HepG2 (cell line): Measurements from ENCODE around the gene SRC. TPM values are rescaled to one million over a fixed set of nuclear protein-coding genes. Genes with fewer than 3 reads are reported as not detected.

Experiments
- AGO1 ChIP-seq: fragments of 200-400 bp; formaldehyde crosslinking; IDR thresholded peaks from 2 replicates; pipeline ENCODE4 v1.6.1; 2017; ENCODE audit warnings: mild to moderate bottlenecking, low read depth, low read length, moderate library complexity; ENCODE audit not compliant: poor library complexity, severe bottlenecking
- CEBPZ ChIP-seq: IDR thresholded peaks from 2 replicates; pipeline ENCODE4 v1.6.1; 2012; ENCODE audit warnings: low read length, improper control_type of control experiment
- GRHL1 ChIP-seq: sonication (generic); formaldehyde crosslinking; conservative IDR thresholded peaks from 2 replicates; pipeline ENCODE4 v1.8.0; 2022; ENCODE audit warnings: missing genetic modification reagents
- HNRNPL ChIP-seq: fragments of 200-400 bp; formaldehyde crosslinking; IDR thresholded peaks from 2 replicates; pipeline ENCODE4 v1.6.1; 2017; ENCODE audit warnings: mild to moderate bottlenecking, low read depth, low read length
- HOXA5 ChIP-seq: sonication (generic); formaldehyde crosslinking; IDR thresholded peaks from 2 replicates; pipeline ENCODE4 v1.4.0; 2020; ENCODE audit warnings: missing genetic modification reagents
- HOXA9 ChIP-seq: sonication (generic); formaldehyde crosslinking; IDR thresholded peaks from 2 replicates; pipeline ENCODE4 v1.8.1; 2022; ENCODE audit warnings: missing genetic modification reagents, mild to moderate bottlenecking, moderate library complexity, borderline replicate concordance
- KMT2B ChIP-seq: IDR thresholded peaks from 2 replicates; pipeline ENCODE4 v1.6.1; 2016; ENCODE audit warnings: missing genetic modification reagents, missing compliant biosample characterization
- MAX ChIP-seq: IDR thresholded peaks from 2 replicates; pipeline ENCODE4 v1.6.1; 2012; ENCODE audit warnings: inconsistent platforms
- MED13 ChIP-seq: sonication (generic); formaldehyde crosslinking; IDR thresholded peaks from 2 replicates; pipeline ENCODE4 v1.5.0; 2020; ENCODE audit warnings: missing genetic modification reagents
- NR2F6 ChIP-seq, 2 experiments: IDR thresholded peaks; 2 replicates each; pipeline ENCODE4 v1.6.1; 2016; ENCODE audit warnings: antibody characterized with exemption in 1 of 2, mild to moderate bottlenecking in 1 of 2
- RBAK ChIP-seq: sonication (generic); formaldehyde crosslinking; IDR thresholded peaks from 2 replicates; pipeline ENCODE4 v1.5.1; 2020; ENCODE audit warnings: mild to moderate bottlenecking, missing genetic modification reagents
- SYNCRIP ChIP-seq: fragments of 200-400 bp; formaldehyde crosslinking; IDR thresholded peaks from 2 replicates; pipeline ENCODE4 v1.6.1; 2018; ENCODE audit warnings: mild to moderate bottlenecking, low read depth, low read length; ENCODE audit not compliant: insufficient read depth
- TBP ChIP-seq: sonication (generic); formaldehyde crosslinking; IDR thresholded peaks from 2 replicates; pipeline ENCODE4 v1.5.0; 2020; ENCODE audit warnings: missing genetic modification reagents
- TFE3 ChIP-seq: IDR thresholded peaks from 2 replicates; pipeline ENCODE4 v1.6.1; 2016
- ZBTB21 ChIP-seq: sonication (generic); formaldehyde crosslinking; IDR thresholded peaks from 2 replicates; pipeline ENCODE4 v1.4.0; 2020; ENCODE audit warnings: missing genetic modification reagents
- ZBTB33 ChIP-seq: sonication (generic); formaldehyde crosslinking; IDR thresholded peaks from 2 replicates; pipeline ENCODE4 v1.4.0; 2020; ENCODE audit warnings: missing genetic modification reagents
- ZNF253 ChIP-seq: sonication (generic); formaldehyde crosslinking; IDR thresholded peaks from 2 replicates; pipeline ENCODE4 v1.8.0; 2022; ENCODE audit warnings: mild to moderate bottlenecking, missing genetic modification reagents, borderline replicate concordance
- ZNF431 ChIP-seq: sonication (generic); formaldehyde crosslinking; IDR thresholded peaks from 2 replicates; pipeline ENCODE4 v1.9.0; 2022; ENCODE audit warnings: missing genetic modification reagents, low read depth, mild to moderate bottlenecking, borderline replicate concordance
- ZNF441 ChIP-seq: sonication (generic); formaldehyde crosslinking; IDR thresholded peaks from 2 replicates; pipeline ENCODE4 v1.7.0; 2021; ENCODE audit warnings: missing genetic modification reagents, borderline replicate concordance
- ZNF766 ChIP-seq: sonication (generic); formaldehyde crosslinking; IDR thresholded peaks from 2 replicates; pipeline ENCODE4 v1.5.0; 2020; ENCODE audit warnings: missing genetic modification reagents, borderline replicate concordance
- polyA plus RNA-seq, 8 experiments: library from polyadenylated mRNA; depleted of rRNA in 3 of 8; stranded (reverse) in 7 of 8; unstranded in 1 of 8; fragments of >200 nt; fragmentation: Illumina TruSeq in 4 of 8; extraction: Trizol in 4 of 8; gene quantifications; 2 replicates each; pipeline versions ENCODE4 v1.2.1 to v1.2.3, GENCODE V29; 2011 to 2016; ENCODE audit warnings: low read depth in 4 of 8, missing spikeins in 1 of 8, mixed read lengths in 1 of 8; ENCODE audit not compliant: insufficient read depth in 1 of 8
- total RNA-seq, 5 experiments: library from RNA; depleted of rRNA; stranded (reverse); fragments of >200 nt; fragmentation: Illumina TruSeq; extraction: Trizol; gene quantifications; 2 replicates each; pipeline ENCODE4 v1.2.3, GENCODE V29; 2016; ENCODE audit warnings: low read depth in 1 of 5

The SRC gene
- total and polyA plus RNA-seq, 2 of the 13 experiments (the other 11 are each of a cell fraction or from before 2014, with no cell fraction given): 54.7 to 192 TPM

GRCh38 chr20:37384683-37385174 is 38.8 kb downstream of the SRC start (continued):
- no peak for TF ChIP-seq CEBPZ
- TF ChIP-seq MAX: no peak
- no peak for TF ChIP-seq HOXA9 (CRISPR knock-in tag)
- TF ChIP-seq HNRNPL: peak; percentile 30; the same call in 1 of the 2 replicates
- TF ChIP-seq TFE3 (CRISPR knock-in tag): no peak
- TF ChIP-seq HOXA5 (CRISPR knock-in tag): peak; percentile 66; the same call in 1 of the 2 replicates
- TF ChIP-seq NR2F6 (IDR thresholded peaks at IDR 0.05): no peak
- TF ChIP-seq NR2F6 (CRISPR knock-in tag; IDR thresholded peaks at IDR 0.05): peak; percentile 48
- no peak; the same call in 1 of the 2 replicates for TF ChIP-seq ZNF441 (CRISPR knock-in tag)
- TF ChIP-seq SYNCRIP: no peak
- no peak for TF ChIP-seq TBP
- peak; percentile 73 for TF ChIP-seq AGO1
- TF ChIP-seq ZBTB33: peak; percentile 91
- 0 out of 2 replicates have a peak, but pooled peaks have one; percentile 22 for TF ChIP-seq ZNF766
- TF ChIP-seq RBAK (CRISPR knock-in tag): no peak
- TF ChIP-seq MED13: 0 out of 2 replicates have a peak, but pooled peaks have one; percentile 63
- TF ChIP-seq GRHL1: no peak
- no peak for TF ChIP-seq ZBTB21 (CRISPR knock-in tag)
- TF ChIP-seq ZNF253: no peak
- no peak for TF ChIP-seq KMT2B (CRISPR knock-in tag)
- TF ChIP-seq ZNF431 (CRISPR knock-in tag): no peak
